ENCODE data around the gene ZNRF1. TPM values are rescaled to one million over a fixed set of nuclear protein-coding genes. Genes with fewer than 3 reads are reported as not detected.

The ZNRF1 gene
- total and polyA plus RNA-seq, 8 donors, result 8.8 to 40.1 (median 14.0) TPM

DNA sequence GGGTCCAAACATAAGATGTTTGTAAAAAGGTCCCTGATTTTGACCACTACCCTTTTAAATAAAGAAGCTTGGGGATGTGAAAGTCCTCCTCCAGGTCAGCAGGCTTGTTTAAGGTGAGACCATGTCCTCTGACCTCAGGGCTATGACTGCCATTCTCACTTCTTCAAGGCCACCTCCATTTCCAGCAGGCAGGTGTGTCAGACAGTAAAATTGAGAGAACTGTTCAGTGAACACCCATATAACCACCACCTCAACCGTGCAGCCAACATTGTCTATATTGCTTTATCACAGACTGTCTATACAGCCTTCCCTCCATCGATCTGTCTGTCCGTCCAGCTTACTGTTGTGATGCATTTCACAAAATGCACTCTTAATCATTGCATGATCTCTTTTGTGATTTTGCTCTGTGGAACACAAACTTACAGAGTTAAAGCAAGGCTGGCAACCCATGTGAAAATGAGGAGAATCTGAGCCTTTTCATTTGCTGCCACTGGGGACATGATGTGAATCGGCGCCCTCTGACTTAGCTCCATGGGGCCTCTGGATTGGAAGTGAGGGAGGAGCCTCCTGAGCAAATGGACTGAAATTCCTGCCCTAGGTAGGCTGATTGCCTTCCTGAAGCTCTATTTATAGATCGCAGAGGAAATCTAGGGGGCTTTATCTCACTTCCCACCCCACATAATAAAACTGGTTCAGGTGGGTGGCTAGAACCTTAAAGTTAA is 53.8 kb downstream of the ZNRF1 start:
- H3K4me3 ChIP-seq, result no peak overlapping the region
- WGBS, 5 donors, result 89 to 96% (median 92%) methylated on average over 6 of the region's 6 CpGs
- H3K27ac ChIP-seq, result no peak overlapping the region
- H3K4me1 ChIP-seq, result peaks cover 15 to 74% (median 44%) of the 10 kb centered on the region in 4 donors
- no peak for DNase-seq
- no peak for TF ChIP-seq EP300 (IDR thresholded peaks at IDR 0.05)
- TF ChIP-seq POLR2AphosphoS5 (IDR thresholded peaks at IDR 0.05), result no peak
- TF ChIP-seq POLR2A (IDR thresholded peaks at IDR 0.05), result no peak
- TF ChIP-seq, protein P1, sequence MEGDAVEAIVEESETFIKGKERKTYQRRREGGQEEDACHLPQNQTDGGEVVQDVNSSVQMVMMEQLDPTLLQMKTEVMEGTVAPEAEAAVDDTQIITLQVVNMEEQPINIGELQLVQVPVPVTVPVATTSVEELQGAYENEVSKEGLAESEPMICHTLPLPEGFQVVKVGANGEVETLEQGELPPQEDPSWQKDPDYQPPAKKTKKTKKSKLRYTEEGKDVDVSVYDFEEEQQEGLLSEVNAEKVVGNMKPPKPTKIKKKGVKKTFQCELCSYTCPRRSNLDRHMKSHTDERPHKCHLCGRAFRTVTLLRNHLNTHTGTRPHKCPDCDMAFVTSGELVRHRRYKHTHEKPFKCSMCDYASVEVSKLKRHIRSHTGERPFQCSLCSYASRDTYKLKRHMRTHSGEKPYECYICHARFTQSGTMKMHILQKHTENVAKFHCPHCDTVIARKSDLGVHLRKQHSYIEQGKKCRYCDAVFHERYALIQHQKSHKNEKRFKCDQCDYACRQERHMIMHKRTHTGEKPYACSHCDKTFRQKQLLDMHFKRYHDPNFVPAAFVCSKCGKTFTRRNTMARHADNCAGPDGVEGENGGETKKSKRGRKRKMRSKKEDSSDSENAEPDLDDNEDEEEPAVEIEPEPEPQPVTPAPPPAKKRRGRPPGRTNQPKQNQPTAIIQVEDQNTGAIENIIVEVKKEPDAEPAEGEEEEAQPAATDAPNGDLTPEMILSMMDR (IDR thresholded peaks at IDR 0.05), result no peak
- no peaks in the 10 kb centered on the region for H3K36me3 ChIP-seq
- intact Hi-C loops (cut with DNase I; ENCODE audit: low total_unique reads), result no loop called here
- no peaks in the 10 kb centered on the region for H3K27me3 ChIP-seq
- no peaks in the 10 kb centered on the region for H3K9me3 ChIP-seq

DNA sequence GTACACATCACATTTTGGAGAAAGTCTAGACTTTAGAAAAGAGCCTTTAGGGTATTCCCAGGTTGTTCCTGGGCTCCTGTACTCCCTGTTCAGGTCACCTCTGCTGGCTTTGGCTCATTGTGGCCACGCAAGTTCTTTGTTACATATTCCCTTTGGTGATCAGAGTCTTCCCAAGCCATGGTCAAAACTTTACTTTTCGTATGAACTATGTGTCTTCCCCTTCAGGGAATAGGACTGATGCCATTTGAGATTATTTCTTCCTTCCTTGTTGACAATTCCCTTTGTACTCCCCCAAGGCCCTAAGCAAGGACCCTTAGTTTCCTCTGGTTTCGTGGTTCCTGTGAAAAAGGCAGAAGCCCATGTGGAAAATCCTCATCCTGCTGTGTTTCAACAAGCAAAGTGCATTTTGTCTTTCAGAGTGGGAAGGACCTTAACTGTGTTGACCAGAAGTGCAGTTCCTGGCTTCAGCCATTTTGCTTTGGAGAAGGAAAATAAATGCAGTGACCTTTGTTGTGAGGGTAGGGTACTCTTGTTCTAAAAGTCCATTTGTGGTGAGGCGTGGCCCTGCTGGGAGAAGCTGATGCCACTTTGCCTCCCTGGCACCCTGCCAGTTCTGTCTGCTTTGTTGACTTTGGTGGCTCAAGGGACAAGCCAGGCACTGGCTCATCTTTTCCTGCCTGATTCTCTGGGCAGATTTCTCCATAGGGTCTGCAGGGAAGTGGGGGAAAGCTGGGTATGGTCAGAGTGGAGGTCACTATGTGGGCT is 55.1 kb downstream of the ZNRF1 start:
- DNase-seq, result peak; percentile 65 to 77
- peaks cover 15 to 67% (median 41%) of the 10 kb centered on the region in 4 donors for H3K4me1 ChIP-seq
- H3K27ac ChIP-seq, result peak overlapping the region; percentile 24 to 66 (median 55)
- TF ChIP-seq POLR2A (IDR thresholded peaks at IDR 0.05), result no peak
- TF ChIP-seq, protein P1 (IDR thresholded peaks at IDR 0.05), result no peak
- TF ChIP-seq POLR2AphosphoS5 (IDR thresholded peaks at IDR 0.05), result no peak
- no peak for TF ChIP-seq EP300 (IDR thresholded peaks at IDR 0.05)
- no peak overlapping the region for H3K4me3 ChIP-seq
- no peaks in the 10 kb centered on the region for H3K9me3 ChIP-seq
- H3K36me3 ChIP-seq, result no peaks in the 10 kb centered on the region
- WGBS, 5 donors, result 56 to 66% (median 60%) methylated on average over 4 of the region's 4 CpGs
- intact Hi-C loops (cut with DNase I; ENCODE audit: low total_unique reads), result no loop called here
- H3K27me3 ChIP-seq, result no peaks in the 10 kb centered on the region

DNA sequence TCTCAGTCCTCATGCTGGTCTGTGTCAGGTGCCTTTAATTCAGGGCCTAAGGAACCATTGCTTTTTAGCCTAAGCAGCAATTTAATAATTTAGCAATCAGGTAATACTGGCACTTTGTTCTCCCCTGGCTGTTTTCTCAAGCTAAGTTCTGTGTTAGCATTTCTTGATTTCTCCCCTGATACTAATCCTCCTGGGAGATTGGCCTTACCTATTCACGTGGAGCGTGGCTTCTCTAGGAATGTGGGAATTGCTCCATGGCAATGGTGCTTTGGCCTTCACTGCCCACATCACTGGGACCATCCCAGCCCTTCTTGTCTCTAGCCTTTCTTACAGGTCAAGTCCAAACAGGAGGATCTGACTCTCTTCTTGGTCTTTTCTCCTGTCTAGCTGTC is 55.7 kb downstream of the ZNRF1 start:
- Histone ChIP-seq H3K9me3 (no peaks in the 10 kb centered on the region), H3K36me3 (no peaks in the 10 kb centered on the region), H3K27ac (peak overlapping the region; percentile 24 to 66 (median 55)), H3K27me3 (no peaks in the 10 kb centered on the region), H3K4me1 (peaks cover 15 to 69% (median 42%) of the 10 kb centered on the region in 4 donors), H3K4me3 (no peak overlapping the region)
- intact Hi-C loops (cut with DNase I; ENCODE audit: low total_unique reads), result no loop called here
- DNase-seq, result no peak
- TF ChIP-seq EP300 (IDR thresholded peaks at IDR 0.05), result no peak
- TF ChIP-seq, protein P1 (IDR thresholded peaks at IDR 0.05), result no peak
- no peak for TF ChIP-seq POLR2AphosphoS5 (IDR thresholded peaks at IDR 0.05)
- TF ChIP-seq POLR2A (IDR thresholded peaks at IDR 0.05), result no peak
- 37 to 62% (median 46%) methylated on average over 2 of the region's 2 CpGs for WGBS, 5 donors

DNA sequence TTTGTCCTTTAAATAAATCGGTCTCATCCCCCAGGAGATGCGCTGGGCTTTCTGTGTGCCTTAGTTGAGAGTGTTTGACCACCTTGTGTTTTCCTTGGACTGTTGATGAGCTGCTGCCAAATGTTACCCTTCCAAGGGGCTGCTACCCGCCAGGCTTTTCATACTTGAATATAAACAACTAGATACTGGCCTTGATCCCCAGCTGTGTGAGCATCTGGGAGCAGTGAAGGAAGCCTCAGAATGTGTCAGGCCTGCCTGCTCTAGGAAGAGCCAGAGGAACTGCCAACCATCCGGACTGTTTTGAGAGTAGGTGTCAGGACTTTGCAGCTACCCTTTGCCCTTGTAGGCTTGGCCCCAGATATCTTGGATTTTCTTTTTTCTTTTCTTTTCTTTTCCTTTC is 60.0 kb downstream of the ZNRF1 start:
- Histone ChIP-seq H3K27ac (no peak overlapping the region), H3K4me3 (no peak overlapping the region), H3K4me1 (peaks cover 34 to 84% (median 57%) of the 10 kb centered on the region in 4 donors), H3K27me3 (no peaks in the 10 kb centered on the region), H3K36me3 (no peaks in the 10 kb centered on the region), H3K9me3 (no peaks in the 10 kb centered on the region)
- intact Hi-C loops (cut with DNase I; ENCODE audit: low total_unique reads), result no loop called here
- TF ChIP-seq POLR2A (IDR thresholded peaks at IDR 0.05), result no peak
- TF ChIP-seq EP300 (IDR thresholded peaks at IDR 0.05), result no peak
- TF ChIP-seq, protein P1 (IDR thresholded peaks at IDR 0.05), result no peak
- no peak for TF ChIP-seq POLR2AphosphoS5 (IDR thresholded peaks at IDR 0.05)
- DNase-seq, result no peak
- WGBS, 5 donors, result 75 to 87% (median 78%) methylated on average over 4 of the region's 4 CpGs

Measured in stomach (tissue), 9 donors.